OCI-LY3 (cell line): Measurements from ENCODE around the gene MT1H.

ENCODE experiments used
- H2AFZ ChIP-seq: fragments of 200-600, 300-600 bp; shearing (Covaris generic); 2 replicates; pipeline ENCODE4 v1.6.0; 2014; ENCODE audit warnings: antibody characterized with exemption, low read depth, low read length
- H3K27ac ChIP-seq: fragments of 200-600, 300-600 bp; sonication (generic); 2 replicates; pipeline ENCODE4 v1.5.1; 2014; ENCODE audit warnings: mild to moderate bottlenecking, low read length, moderate library complexity, mixed read lengths
- H3K27me3 ChIP-seq: fragments of 200-600, 300-600 bp; sonication (generic); 2 replicates; pipeline ENCODE4 v1.6.1; 2014; ENCODE audit warnings: low read depth, low read length, mixed read lengths
- H3K36me3 ChIP-seq: fragments of 200-600, 300-600 bp; sonication (generic); replicated peaks from 2 replicates; pipeline ENCODE3; 2014; ENCODE audit warnings: low read depth, low read length, mixed read lengths
- H3K4me1 ChIP-seq: fragments of 300-600, 200-600 bp; sonication (generic); 2 replicates; pipeline ENCODE4 v1.6.1; 2014; ENCODE audit warnings: low read length, mixed read lengths
- H3K4me2 ChIP-seq: fragments of 200-600, 300-600 bp; sonication (generic); 2 replicates; pipeline ENCODE4 v1.6.1; 2014; ENCODE audit warnings: low read length, mixed read lengths
- H3K4me3 ChIP-seq: fragments of 300-600, 200-600 bp; sonication (generic); 2 replicates; pipeline ENCODE4 v1.5.1; 2014; ENCODE audit warnings: antibody characterized with exemption, mild to moderate bottlenecking, low read length, moderate library complexity
- H3K79me2 ChIP-seq: fragments of 300-600, 200-600 bp; shearing (Covaris generic); 2 replicates; pipeline ENCODE4 v1.6.1; 2014; ENCODE audit warnings: mild to moderate bottlenecking, low read length, mixed read lengths
- H3K9ac ChIP-seq: fragments of 300-600, 200-600 bp; shearing (Covaris generic); 2 replicates; pipeline ENCODE4 v1.6.0; 2014; ENCODE audit warnings: mild to moderate bottlenecking, low read length, moderate library complexity
- H3K9me3 ChIP-seq: fragments of 200-600, 300-600 bp; shearing (Covaris generic); 2 replicates; pipeline ENCODE4 v1.6.1; 2014; ENCODE audit warnings: low read length, mixed read lengths; ENCODE audit not compliant: insufficient read depth
- H4K20me1 ChIP-seq: fragments of 200-600, 300-600 bp; sonication (generic); 2 replicates; pipeline ENCODE4 v1.6.1; 2016; ENCODE audit warnings: low read length, mixed read lengths; ENCODE audit not compliant: insufficient read depth
- CTCF ChIP-seq: fragments of 200-600, 300-600 bp; sonication (generic); IDR thresholded peaks from 2 replicates; pipeline ENCODE4 v1.5.1; 2014; ENCODE audit warnings: antibody characterized with exemption, low read length, low read depth
- EZH2phosphoT487 ChIP-seq: fragments of 200-600 bp; shearing (Covaris generic); IDR thresholded peaks from 2 replicates; pipeline ENCODE4 v1.6.1; 2018; ENCODE audit warnings: antibody characterized with exemption, mixed run types, low read depth

MT1H gene

DNA sequence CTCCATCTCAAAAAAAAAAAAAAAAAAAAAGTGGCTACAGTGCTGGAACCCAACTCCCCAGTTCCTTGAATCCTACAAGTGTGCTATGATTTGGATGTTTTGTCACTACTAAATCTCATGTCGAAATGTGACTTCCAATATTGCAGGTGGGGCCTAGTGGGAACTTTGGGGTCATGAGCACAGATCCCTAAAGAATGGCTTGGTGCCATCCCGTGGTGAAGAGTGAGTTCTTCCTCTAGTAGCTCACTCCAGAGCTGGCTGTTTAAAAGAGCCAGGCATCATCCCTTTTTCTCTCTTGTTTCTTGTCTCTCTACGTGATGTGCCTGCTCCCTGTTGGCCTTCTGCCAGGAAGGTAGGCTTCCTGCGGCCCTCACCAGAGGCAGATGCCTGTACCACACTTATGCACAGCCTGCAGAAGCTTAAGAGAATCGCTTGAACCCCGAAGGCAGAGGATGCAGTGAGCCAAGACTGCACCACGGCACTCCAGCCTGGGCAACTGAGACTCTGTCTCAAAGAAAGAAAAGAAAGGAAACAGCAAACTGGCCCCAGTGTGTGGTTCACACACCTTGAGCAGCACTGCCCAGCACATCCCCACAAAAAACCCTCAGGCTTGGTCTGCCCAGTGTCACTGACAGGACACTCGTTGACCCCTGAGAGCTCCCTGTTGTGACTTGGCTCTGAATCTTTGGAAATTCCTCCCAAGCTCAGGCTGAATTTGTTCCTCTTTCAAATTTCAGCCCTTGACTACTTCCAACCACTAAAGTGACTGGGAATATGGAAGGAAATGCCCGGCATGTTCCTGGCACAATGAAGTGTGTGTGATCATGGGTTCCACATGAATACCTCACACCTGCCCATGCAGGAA is 40.9 kb upstream of the MT1H start:
- peak overlapping the region; percentile 67; the same call in 1 of the 2 replicates for H3K4me2 ChIP-seq
- no peak overlapping the region for H3K9ac ChIP-seq
- H4K20me1 ChIP-seq, result no peaks in the 10 kb centered on the region
- TF ChIP-seq EZH2phosphoT487 (no peak), CTCF (no peak)
- no peaks in the 10 kb centered on the region for H3K36me3 ChIP-seq
- H3K27ac ChIP-seq, result no peak overlapping the region
- peaks cover 24% of the 10 kb centered on the region for H3K4me1 ChIP-seq
- no peaks in the 10 kb centered on the region for H3K9me3 ChIP-seq
- peaks cover 16% of the 10 kb centered on the region for H3K27me3 ChIP-seq
- H3K79me2 ChIP-seq, result no peaks in the 10 kb centered on the region
- no peak overlapping the region for H3K4me3 ChIP-seq
- no peak overlapping the region for H2AFZ ChIP-seq

DNA sequence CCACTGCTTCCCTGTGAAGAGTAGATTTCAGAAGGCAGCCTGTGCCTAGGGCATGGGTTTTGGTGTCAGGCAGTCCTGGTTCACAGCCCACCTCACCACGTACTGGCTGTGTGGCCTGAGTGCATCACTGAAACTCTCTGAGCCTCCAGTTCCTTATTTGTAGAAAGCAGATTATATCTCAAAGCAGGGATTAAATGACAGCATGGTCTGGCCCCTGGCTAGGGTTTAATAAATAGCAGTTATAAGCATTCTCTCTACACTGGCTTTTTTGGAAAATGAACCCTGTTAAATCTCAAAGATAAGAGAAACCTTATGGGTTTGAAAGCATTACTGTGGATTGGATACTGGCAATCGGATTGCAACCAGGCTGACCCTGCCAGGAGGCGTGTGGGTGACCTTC is 40.1 kb upstream of the MT1H start:
- H3K79me2 ChIP-seq, result no peaks in the 10 kb centered on the region
- no peaks in the 10 kb centered on the region for H4K20me1 ChIP-seq
- 0 out of 2 replicates have a peak overlapping the region, but pooled peaks have one; percentile 30 for H3K27ac ChIP-seq
- no peaks in the 10 kb centered on the region for H3K36me3 ChIP-seq
- H3K4me1 ChIP-seq, result peaks cover 24% of the 10 kb centered on the region
- no peak for TF ChIP-seq EZH2phosphoT487
- TF ChIP-seq CTCF, result no peak
- peak overlapping the region; percentile 67 for H3K4me2 ChIP-seq
- H2AFZ ChIP-seq, result no peak overlapping the region
- no peak overlapping the region for H3K9ac ChIP-seq
- no peak overlapping the region for H3K4me3 ChIP-seq
- peaks cover 24% of the 10 kb centered on the region for H3K27me3 ChIP-seq
- H3K9me3 ChIP-seq, result no peaks in the 10 kb centered on the region

- no peak for TF ChIP-seq EZH2phosphoT487
- TF ChIP-seq CTCF, result no peak
- H3K9ac ChIP-seq, result no peak overlapping the region
- H3K27me3 ChIP-seq, result peaks cover 28% of the 10 kb centered on the region
- H3K4me1 ChIP-seq, result peaks cover 24% of the 10 kb centered on the region
- H2AFZ ChIP-seq, result no peak overlapping the region
- H3K9me3 ChIP-seq, result no peaks in the 10 kb centered on the region
- no peak overlapping the region for H3K4me3 ChIP-seq
- no peaks in the 10 kb centered on the region for H3K36me3 ChIP-seq
- H3K79me2 ChIP-seq, result no peaks in the 10 kb centered on the region
- H3K27ac ChIP-seq, result peak overlapping the region; percentile 30; the same call in 1 of the 2 replicates
- peak overlapping the region; percentile 67 for H3K4me2 ChIP-seq
- H4K20me1 ChIP-seq, result no peaks in the 10 kb centered on the region
Observed at GRCh38 chr16:56630134-56630533, 39.5 kb upstream of the MT1H start.

DNA sequence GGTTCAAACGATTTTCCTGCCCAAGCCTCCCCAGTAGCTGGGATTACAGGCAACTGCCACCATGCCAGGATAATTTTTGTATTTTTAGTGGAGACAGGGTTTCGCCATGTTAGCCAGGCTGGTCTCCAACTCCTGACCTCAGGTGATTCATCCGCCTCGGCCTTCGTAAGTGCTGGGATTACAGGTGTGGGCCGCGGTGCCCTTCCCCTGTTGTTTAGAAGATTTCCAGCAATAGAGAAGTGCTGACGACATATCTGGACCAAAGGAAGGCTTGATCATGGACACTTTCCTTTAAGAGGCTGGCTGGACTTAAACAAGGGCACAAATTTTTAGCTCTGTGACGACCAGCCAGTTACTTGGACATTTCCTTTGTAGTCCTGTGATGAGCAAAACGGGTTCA is 38.4 kb upstream of the MT1H start:
- no peaks in the 10 kb centered on the region for H3K9me3 ChIP-seq
- peaks cover 24% of the 10 kb centered on the region for H3K4me1 ChIP-seq
- no peak overlapping the region for H3K4me3 ChIP-seq
- H2AFZ ChIP-seq, result no peak overlapping the region
- H3K4me2 ChIP-seq, result no peak overlapping the region
- H3K36me3 ChIP-seq, result no peaks in the 10 kb centered on the region
- H4K20me1 ChIP-seq, result no peaks in the 10 kb centered on the region
- peaks cover 18% of the 10 kb centered on the region for H3K27me3 ChIP-seq
- no peaks in the 10 kb centered on the region for H3K79me2 ChIP-seq
- no peak overlapping the region for H3K9ac ChIP-seq
- no peak overlapping the region for H3K27ac ChIP-seq
- TF ChIP-seq EZH2phosphoT487, result no peak
- TF ChIP-seq CTCF, result no peak
